Mucosa of descending colon (tissue), 3 donors: ENCODE data around the gene RHBDF2. TPM values are rescaled to one million over a fixed set of nuclear protein-coding genes. Genes with fewer than 3 reads are reported as not detected.

Experiments
- ATAC-seq: fragments of 200-7000 bp; cut with Tn5 transposase; one replicate; pipeline ENCODE4 v1.9.1; 2020; ENCODE audit warnings: mild to moderate bottlenecking, moderate library complexity
- DNase-seq, 3 donors: peaks; one replicate each; pipeline ENCODE4 v3.0.0-alpha.2; 2020
- H3K36me3 ChIP-seq: fragments of 200-600 bp; one replicate; pipeline ENCODE4 v1.8.0; 2021; ENCODE audit warnings: low read depth, mild to moderate bottlenecking
- H3K4me1 ChIP-seq: fragments of 200-600 bp; one replicate; pipeline ENCODE4 v1.8.0; 2021; ENCODE audit warnings: low read depth, mild to moderate bottlenecking
- H3K4me3 ChIP-seq: fragments of 200-600 bp; one replicate; pipeline ENCODE4 v1.8.0; 2021; ENCODE audit warnings: mild to moderate bottlenecking
- H3K9me3 ChIP-seq: fragments of 200-600 bp; one replicate; pipeline ENCODE4 v1.8.0; 2021; ENCODE audit warnings: mild to moderate bottlenecking
- CTCF ChIP-seq: fragments of 200-600 bp; IDR thresholded peaks from one replicate; pipeline ENCODE4 v1.8.0; 2022; ENCODE audit warnings: antibody characterized with exemption, mild to moderate bottlenecking
- intact Hi-C, 2 donors: fragments of 100-400 bp; cut with DNase I in 1 of 2; cut with micrococcal nuclease in 1 of 2; formaldehyde crosslinking; loops; one replicate each; pipeline versions ENCODE4 v1.11.0 to v1.11.1; 2022; cut with DNase I, micrococcal nuclease
- long read RNA-seq, 2 donors: library from polyadenylated mRNA; unstranded; transcript quantifications; one replicate each; pipeline ENCODE4 v2.0.0, GENCODE V29; 2019 to 2021
- total RNA-seq, 3 donors: library from RNA; stranded (reverse); fragmentation: NEBNext Ultra II Directional in 2 of 3; extraction: Animal tissue kit (Norgen Biotek cat#: 25700) in 2 of 3; gene quantifications; one replicate each; pipeline versions ENCODE4 v1.2.1 to v1.2.4, GENCODE V29; 2021 to 2023
- donor health status: DM: no; HTN: no; CAD: no; lungs with moderate emphysema.
- donor health status: DM: no; HTN: no; CAD: no.
- donor health status: DM: no; HTN: yes; CAD: no.

Gene RHBDF2
- 10 to 100 TPM; 11.2 to 20.8 (median 18.9) TPM for total RNA-seq
- long read RNA-seq, donor 1, partial matches to known transcripts: 4 of 14 reads
- long read RNA-seq, donor 1, other reads (novel, unspliced or antisense): 9 of 14 reads
- long read RNA-seq, donor 2, partial matches to known transcripts: 1 of 4 reads
- long read RNA-seq, donor 2, other reads (novel, unspliced or antisense): 3 of 4 reads

- Histone ChIP-seq H3K4me1 (peaks cover 35% of the 10 kb centered on the region), H3K4me3 (peak within 1 kb of the TSS; percentile 40), H3K9me3 (no peaks in the 10 kb centered on the region), H3K36me3 (no peaks in the 10 kb centered on the region)
- peak; percentile 95 for ATAC-seq
- TF ChIP-seq CTCF: no peak
- DNase-seq: peak; percentile 95 to 98 (median 97)
- intact Hi-C loops: no loop called here
Measured at GRCh38 chr17:76501018-76501826, at the start of gene RHBDF2. RHBDF2 (minus strand) TSS chr17:76501423; CDS start chr17:76481524, 19,899 bp downstream.

- Histone ChIP-seq H3K4me3 (no peak overlapping the region), H3K36me3 (peaks cover 4% of the 10 kb centered on the region), H3K4me1 (peaks cover 3% of the 10 kb centered on the region), H3K9me3 (no peaks in the 10 kb centered on the region)
- DNase-seq (no peak), ATAC-seq (no peak)
- TF ChIP-seq CTCF: no peak
- intact Hi-C loops: no loop called here
Measured at GRCh38 chr17:76549539-76549938, 48.3 kb upstream of the RHBDF2 start.

- no peaks in the 10 kb centered on the region for H3K9me3 ChIP-seq
- DNase-seq (no peak), ATAC-seq (no peak)
- TF ChIP-seq CTCF: no peak
- H3K36me3 ChIP-seq: peaks cover 4% of the 10 kb centered on the region
- H3K4me3 ChIP-seq: no peak overlapping the region
- intact Hi-C loops: no loop called here
- peaks cover 4% of the 10 kb centered on the region for H3K4me1 ChIP-seq
Measured at GRCh38 chr17:76549215-76549518, 47.9 kb upstream of the RHBDF2 start.

GRCh38 chr17:76548378-76549214 lies 47.4 kb upstream of the RHBDF2 start:
- TF ChIP-seq CTCF: no peak
- Histone ChIP-seq H3K4me1 (peaks cover 4% of the 10 kb centered on the region), H3K4me3 (no peak overlapping the region), H3K9me3 (no peaks in the 10 kb centered on the region), H3K36me3 (peaks cover 4% of the 10 kb centered on the region)
- DNase-seq (no peak), ATAC-seq (no peak)
- intact Hi-C loops: no loop called here

- H3K4me3 ChIP-seq: no peak overlapping the region
- no peaks in the 10 kb centered on the region for H3K9me3 ChIP-seq
- TF ChIP-seq CTCF: peak; percentile 3
- peaks cover 4% of the 10 kb centered on the region for H3K4me1 ChIP-seq
- intact Hi-C loops: no loop called here
- ATAC-seq: no peak
- no peak for DNase-seq
- H3K36me3 ChIP-seq: peaks cover 4% of the 10 kb centered on the region
Measured at GRCh38 chr17:76547642-76548202, 46.5 kb upstream of the RHBDF2 start.
